Measurements from ENCODE around the gene MINDY1.

MINDY1 gene

GRCh38 chr1:150968491-150968890 lies 38.2 kb downstream of the MINDY1 start:
- CTCF ChIA-PET = interaction anchor here (1.3 to 6.4 kb wide), 2 partner anchors 11 to 36 kb away, joined by 3 to 47 read pairs; partner anchors contain the start of gene ANXA9
- Histone ChIP-seq H3K27ac (ENCODE audit: insufficient read depth in 1 of 2, low read depth in 1 of 2, low read length in 2 of 2, poor library complexity in 1 of 2, severe bottlenecking in 2 of 2) (no peak overlapping the region), H3K4me3 (ENCODE audit: control insufficient read depth in 1 of 7, extremely low read depth in 1 of 7, insufficient read depth in 4 of 7, low read depth in 2 of 7, low read length in 6 of 7) (no peak overlapping the region), H3K36me3 (ENCODE audit: control insufficient read depth in 4 of 4, insufficient read depth in 4 of 4, low read length in 3 of 4) (peaks cover 19 to 75% (median 46%) of the 10 kb centered on the region in 4 experiments), H3K4me1 (ENCODE audit: control extremely low read depth in 1 of 4, control insufficient read depth in 4 of 4, insufficient read depth in 4 of 4, low read length in 3 of 4) (peaks cover 8 to 35% (median 29%) of the 10 kb centered on the region in 4 experiments), H3K9me3 (ENCODE audit: control extremely low read depth in 1 of 5, control insufficient read depth in 4 of 5, insufficient read depth in 2 of 5, low read depth in 1 of 5, low read length in 4 of 5) (no peaks in the 10 kb centered on the region), H3K27me3 (replicated peaks in 2 of 5; ENCODE audit: control insufficient read depth in 4 of 5, insufficient read depth in 5 of 5, low read length in 4 of 5) (no peaks in the 10 kb centered on the region)
- POLR2A ChIA-PET = no interaction called here
- no peak for DNase-seq
- 96% methylated on average over 3 of the region's 4 CpGs for WGBS (ENCODE audit: insufficient coverage)

- CTCF ChIA-PET = interaction anchor here (1.3 to 6.4 kb wide), 2 partner anchors 11 to 37 kb away, joined by 3 to 47 read pairs; partner anchors contain the start of gene ANXA9
- Histone ChIP-seq H3K27me3 (replicated peaks in 2 of 5; ENCODE audit: control insufficient read depth in 4 of 5, insufficient read depth in 5 of 5, low read length in 4 of 5) (no peaks in the 10 kb centered on the region), H3K36me3 (ENCODE audit: control insufficient read depth in 4 of 4, insufficient read depth in 4 of 4, low read length in 3 of 4) (peaks cover 21 to 81% (median 51%) of the 10 kb centered on the region in 4 experiments), H3K9me3 (ENCODE audit: control extremely low read depth in 1 of 5, control insufficient read depth in 4 of 5, insufficient read depth in 2 of 5, low read depth in 1 of 5, low read length in 4 of 5) (no peaks in the 10 kb centered on the region), H3K4me1 (ENCODE audit: control extremely low read depth in 1 of 4, control insufficient read depth in 4 of 4, insufficient read depth in 4 of 4, low read length in 3 of 4) (peaks cover 7 to 29% (median 23%) of the 10 kb centered on the region in 4 experiments), H3K27ac (ENCODE audit: insufficient read depth in 1 of 2, low read depth in 1 of 2, low read length in 2 of 2, poor library complexity in 1 of 2, severe bottlenecking in 2 of 2) (no peak overlapping the region), H3K4me3 (ENCODE audit: control insufficient read depth in 1 of 7, extremely low read depth in 1 of 7, insufficient read depth in 4 of 7, low read depth in 2 of 7, low read length in 6 of 7) (no peak overlapping the region)
- 100% methylated on average over 7 of the region's 13 CpGs for WGBS (ENCODE audit: insufficient coverage)
- POLR2A ChIA-PET = no interaction called here
- no peak for DNase-seq
These were observed 38.8 kb downstream of the MINDY1 start for GRCh38 chr1:150967936-150968335.

- CTCF ChIA-PET = interaction anchor here (0.8 to 6.4 kb wide), 3 partner anchors 10 to 31 kb away, joined by 3 to 47 read pairs (median 4); partner anchors contain the start of gene ANXA9
- DNase-seq = no peak
- H3K27ac ChIP-seq (ENCODE audit: insufficient read depth in 1 of 2, low read depth in 1 of 2, low read length in 2 of 2, poor library complexity in 1 of 2, severe bottlenecking in 2 of 2) = no peak overlapping the region
- no peaks in the 10 kb centered on the region for H3K27me3 ChIP-seq (replicated peaks in 2 of 5; ENCODE audit: control insufficient read depth in 4 of 5, insufficient read depth in 5 of 5, low read length in 4 of 5)
- peaks cover 25 to 83% (median 65%) of the 10 kb centered on the region in 4 experiments for H3K36me3 ChIP-seq (ENCODE audit: control insufficient read depth in 4 of 4, insufficient read depth in 4 of 4, low read length in 3 of 4)
- no peaks in the 10 kb centered on the region for H3K9me3 ChIP-seq (ENCODE audit: control extremely low read depth in 1 of 5, control insufficient read depth in 4 of 5, insufficient read depth in 2 of 5, low read depth in 1 of 5, low read length in 4 of 5)
- POLR2A ChIA-PET = interaction anchor here (0.5 kb wide), 1 partner anchor 11 kb away, joined by 3 read pairs; no protein-coding TSS in a partner anchor
- H3K4me1 ChIP-seq (ENCODE audit: control extremely low read depth in 1 of 4, control insufficient read depth in 4 of 4, insufficient read depth in 4 of 4, low read length in 3 of 4) = peaks cover 0 to 10% (median 4%) of the 10 kb centered on the region in 4 experiments
- WGBS (ENCODE audit: insufficient coverage) = 80% methylated on average over 3 of the region's 6 CpGs
- no peak overlapping the region for H3K4me3 ChIP-seq (ENCODE audit: control insufficient read depth in 1 of 7, extremely low read depth in 1 of 7, insufficient read depth in 4 of 7, low read depth in 2 of 7, low read length in 6 of 7)
These were observed 40.7 kb downstream of the MINDY1 start for GRCh38 chr1:150966011-150966410.

DNA sequence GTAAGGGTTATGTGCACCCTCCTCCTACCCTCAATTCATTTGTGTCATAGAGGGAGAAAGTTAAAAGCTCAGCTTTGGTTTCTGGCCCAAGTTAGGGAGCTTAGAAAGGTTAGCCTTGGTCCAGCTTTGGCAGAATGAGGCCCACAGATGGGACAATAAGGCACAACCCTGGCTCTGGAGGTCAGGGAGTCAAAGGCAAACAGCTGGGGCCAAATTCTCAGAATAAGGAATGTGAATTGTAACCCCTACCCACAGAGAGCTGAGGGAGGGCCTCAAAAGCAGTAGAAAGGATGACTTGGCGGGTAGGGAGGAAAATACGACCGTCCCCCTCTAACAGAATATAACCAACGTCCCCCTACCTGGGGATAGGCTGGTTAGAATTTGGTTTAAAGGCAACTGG lies 41.1 kb downstream of the MINDY1 start:
- Histone ChIP-seq H3K4me1 (ENCODE audit: control extremely low read depth in 1 of 4, control insufficient read depth in 4 of 4, insufficient read depth in 4 of 4, low read length in 3 of 4) (peaks cover 0 to 6% (median under 1%) of the 10 kb centered on the region in 4 experiments), H3K36me3 (ENCODE audit: control insufficient read depth in 4 of 4, insufficient read depth in 4 of 4, low read length in 3 of 4) (peaks cover 25 to 83% (median 69%) of the 10 kb centered on the region in 4 experiments), H3K27me3 (replicated peaks in 2 of 5; ENCODE audit: control insufficient read depth in 4 of 5, insufficient read depth in 5 of 5, low read length in 4 of 5) (no peaks in the 10 kb centered on the region), H3K9me3 (ENCODE audit: control extremely low read depth in 1 of 5, control insufficient read depth in 4 of 5, insufficient read depth in 2 of 5, low read depth in 1 of 5, low read length in 4 of 5) (no peaks in the 10 kb centered on the region), H3K27ac (ENCODE audit: insufficient read depth in 1 of 2, low read depth in 1 of 2, low read length in 2 of 2, poor library complexity in 1 of 2, severe bottlenecking in 2 of 2) (no peak overlapping the region), H3K4me3 (ENCODE audit: control insufficient read depth in 1 of 7, extremely low read depth in 1 of 7, insufficient read depth in 4 of 7, low read depth in 2 of 7, low read length in 6 of 7) (no peak overlapping the region)
- ChIA-PET POLR2A (no interaction called here), CTCF (interaction anchor here (0.8 to 6.4 kb wide), 3 partner anchors 9 to 31 kb away, joined by 3 to 47 read pairs (median 4); partner anchors contain the start of gene ANXA9)
- DNase-seq = no peak
- WGBS (ENCODE audit: insufficient coverage) = no CpG with 5 or more reads among the region's 4 CpGs

GRCh38 chr1:150964164-150964489 lies 42.6 kb downstream of the MINDY1 start:
- Histone ChIP-seq H3K36me3 (ENCODE audit: control insufficient read depth in 4 of 4, insufficient read depth in 4 of 4, low read length in 3 of 4) (peaks cover 25 to 93% (median 77%) of the 10 kb centered on the region in 4 experiments), H3K4me1 (ENCODE audit: control extremely low read depth in 1 of 4, control insufficient read depth in 4 of 4, insufficient read depth in 4 of 4, low read length in 3 of 4) (no peaks in the 10 kb centered on the region), H3K27ac (ENCODE audit: insufficient read depth in 1 of 2, low read depth in 1 of 2, low read length in 2 of 2, poor library complexity in 1 of 2, severe bottlenecking in 2 of 2) (peak overlapping the region in 1 of 2 experiments; percentile 5), H3K4me3 (ENCODE audit: control insufficient read depth in 1 of 7, extremely low read depth in 1 of 7, insufficient read depth in 4 of 7, low read depth in 2 of 7, low read length in 6 of 7) (no peak overlapping the region), H3K27me3 (replicated peaks in 2 of 5; ENCODE audit: control insufficient read depth in 4 of 5, insufficient read depth in 5 of 5, low read length in 4 of 5) (no peaks in the 10 kb centered on the region), H3K9me3 (ENCODE audit: control extremely low read depth in 1 of 5, control insufficient read depth in 4 of 5, insufficient read depth in 2 of 5, low read depth in 1 of 5, low read length in 4 of 5) (no peaks in the 10 kb centered on the region)
- no peak for DNase-seq
- WGBS (ENCODE audit: insufficient coverage) = 92% methylated on average over 4 of the region's 5 CpGs
- ChIA-PET POLR2A (interaction anchor here (0.6 to 1.7 kb wide), 3 partner anchors 10 to 137 kb away, joined by 3 to 4 read pairs (median 3); no protein-coding TSS in a partner anchor), CTCF (interaction anchor here (1.0 to 1.4 kb wide), 3 partner anchors 10 to 37 kb away, joined by 3 read pairs; no protein-coding TSS in a partner anchor)

- no peaks in the 10 kb centered on the region for H3K27me3 ChIP-seq (replicated peaks in 2 of 5; ENCODE audit: control insufficient read depth in 4 of 5, insufficient read depth in 5 of 5, low read length in 4 of 5)
- DNase-seq = no peak
- ChIA-PET POLR2A (interaction anchor here (0.6 to 1.7 kb wide), 4 partner anchors 10 to 136 kb away, joined by 3 to 5 read pairs (median 4); no protein-coding TSS in a partner anchor), CTCF (interaction anchor here (1.0 to 1.8 kb wide), 6 partner anchors 9 to 43 kb away, joined by 3 to 6 read pairs (median 3); partner anchors contain the start of genes ANXA9 and MINDY1)
- 93% methylated on average over 4 of the region's 10 CpGs for WGBS (ENCODE audit: insufficient coverage)
- no peak overlapping the region for H3K4me3 ChIP-seq (ENCODE audit: control insufficient read depth in 1 of 7, extremely low read depth in 1 of 7, insufficient read depth in 4 of 7, low read depth in 2 of 7, low read length in 6 of 7)
- no peaks in the 10 kb centered on the region for H3K9me3 ChIP-seq (ENCODE audit: control extremely low read depth in 1 of 5, control insufficient read depth in 4 of 5, insufficient read depth in 2 of 5, low read depth in 1 of 5, low read length in 4 of 5)
- peaks cover 25 to 92% (median 77%) of the 10 kb centered on the region in 4 experiments for H3K36me3 ChIP-seq (ENCODE audit: control insufficient read depth in 4 of 4, insufficient read depth in 4 of 4, low read length in 3 of 4)
- H3K4me1 ChIP-seq (ENCODE audit: control extremely low read depth in 1 of 4, control insufficient read depth in 4 of 4, insufficient read depth in 4 of 4, low read length in 3 of 4) = no peaks in the 10 kb centered on the region
- peak overlapping the region in 1 of 2 experiments; percentile 5 for H3K27ac ChIP-seq (ENCODE audit: insufficient read depth in 1 of 2, low read depth in 1 of 2, low read length in 2 of 2, poor library complexity in 1 of 2, severe bottlenecking in 2 of 2)
These were observed 43.2 kb downstream of the MINDY1 start for GRCh38 chr1:150963321-150964163.
